Umbilical cord (tissue), 2 donors: Measurements from ENCODE around the gene OXTR. TPM values are rescaled to one million over a fixed set of nuclear protein-coding genes. Genes with fewer than 3 reads are reported as not detected.
A peak's percentile ranks its signal among the peaks of the same experiment; 100 is the strongest.
"Not testable (repeated sequence)": the region's sequence is repeated elsewhere in the genome, so short reads cannot be mapped to it uniquely, and the experiment has no call there.

Source experiments
- DNase-seq: peaks from one replicate; pipeline ENCODE4 v3.0.0-alpha.2; 2015; ENCODE audit warnings: low spot score
- total RNA-seq: library from RNA; depleted of rRNA; stranded (reverse); fragments of >200 nt; gene quantifications from one replicate; pipeline ENCODE4 v1.2.3, GENCODE V29; 2014; ENCODE audit warnings: low replicate concordance; ENCODE audit not compliant: insufficient read depth

OXTR gene
- total RNA-seq, 1 donor from 2014 or later, result 57.5 TPM

DNA sequence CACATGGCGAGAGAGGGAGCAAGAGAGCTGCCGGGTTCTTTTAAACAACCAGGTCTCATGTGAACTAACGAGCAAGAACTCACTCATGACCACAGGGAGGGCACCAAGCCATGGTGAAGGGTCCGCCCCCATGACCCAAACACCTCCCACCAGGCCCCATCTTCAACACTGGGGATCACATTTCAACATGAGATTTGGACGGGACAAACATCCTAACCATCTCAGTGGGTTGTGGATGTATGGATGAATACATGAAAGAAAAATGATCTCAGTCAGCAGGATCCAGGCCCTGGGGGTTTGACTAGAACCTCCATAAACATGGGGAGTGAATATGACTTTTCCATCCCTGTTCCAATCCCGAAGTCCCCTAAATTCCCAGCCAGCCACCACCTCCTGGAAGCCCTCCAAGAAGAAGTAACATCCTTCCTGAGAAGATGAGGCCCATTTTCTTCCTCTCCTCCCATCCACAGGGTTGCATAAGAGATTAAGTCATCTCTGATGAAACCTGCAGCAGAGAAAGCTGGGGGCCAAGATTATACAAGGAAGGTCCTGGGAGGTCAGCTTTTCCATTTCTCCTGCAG, 26.3 kb downstream of the OXTR start:
- DNase-seq, result no peak

- DNase-seq, result peak; percentile 46
These were observed 27.7 kb downstream of the OXTR start for GRCh38 chr3:8741581-8742261.

- DNase-seq, result no peak
These were observed 29.5 kb downstream of the OXTR start for GRCh38 chr3:8739757-8740504.

DNA sequence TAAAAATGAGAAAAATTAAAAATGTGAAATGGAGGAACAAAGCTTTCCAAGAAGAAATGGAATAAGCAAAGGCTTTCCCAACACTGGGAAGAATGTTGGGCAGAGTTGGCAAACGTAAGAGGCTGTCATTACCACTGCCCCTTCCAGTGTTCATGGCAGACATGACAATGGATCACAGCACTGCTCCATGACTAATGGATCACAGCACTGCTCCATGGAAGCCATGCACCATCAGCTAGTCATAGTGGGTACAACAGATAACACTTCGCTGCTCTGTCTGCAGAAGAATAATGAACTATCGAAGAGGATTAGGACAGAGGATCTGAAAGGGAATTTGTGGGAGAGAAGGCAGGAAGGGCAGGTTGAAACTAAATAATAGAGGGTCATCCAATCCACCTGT, 30.8 kb downstream of the OXTR start:
- no peak for DNase-seq

GRCh38 chr3:8737823-8738222, 31.6 kb downstream of the OXTR start:
- DNase-seq, result no peak

DNA sequence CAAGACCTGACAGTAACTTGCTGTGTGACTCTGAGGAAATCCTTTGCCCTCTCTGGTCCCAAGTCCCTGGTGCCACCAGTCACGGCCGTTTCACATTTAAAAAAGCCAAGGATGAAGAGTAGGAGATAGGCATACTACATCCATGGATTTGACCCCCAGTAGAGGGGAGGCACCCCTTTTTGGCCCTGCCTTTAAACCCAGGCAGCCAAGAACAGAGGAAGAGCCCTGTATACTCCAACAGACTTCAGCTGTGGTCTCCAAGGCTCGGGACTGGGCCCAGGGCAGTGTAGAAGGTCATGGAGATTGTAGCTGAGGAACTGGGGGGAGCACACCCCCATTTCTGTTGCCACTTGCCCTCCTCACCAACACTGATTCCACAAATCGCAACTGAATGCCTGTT, 32.1 kb downstream of the OXTR start:
- DNase-seq, result no peak

DNA sequence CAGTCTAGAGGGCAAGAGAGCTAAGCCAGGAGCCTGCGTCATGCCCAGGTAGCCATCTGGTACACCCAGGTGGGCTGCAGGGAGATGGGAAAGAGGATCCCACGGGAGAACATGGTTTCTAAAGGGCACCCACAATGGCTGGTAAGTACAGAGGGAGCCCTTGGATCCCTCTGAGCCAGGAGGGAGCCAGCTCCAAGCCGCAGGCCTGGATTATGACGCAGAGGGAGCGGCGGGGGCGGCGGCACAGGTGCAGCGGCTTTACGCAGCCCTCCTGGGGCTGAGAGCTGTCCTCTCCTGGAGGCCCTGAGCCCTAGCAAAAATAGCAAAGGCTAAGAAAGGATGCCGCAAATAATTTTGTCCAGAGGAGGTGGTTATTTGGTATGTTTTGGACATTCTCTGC, 33.0 kb downstream of the OXTR start:
- no peak for DNase-seq

DNA sequence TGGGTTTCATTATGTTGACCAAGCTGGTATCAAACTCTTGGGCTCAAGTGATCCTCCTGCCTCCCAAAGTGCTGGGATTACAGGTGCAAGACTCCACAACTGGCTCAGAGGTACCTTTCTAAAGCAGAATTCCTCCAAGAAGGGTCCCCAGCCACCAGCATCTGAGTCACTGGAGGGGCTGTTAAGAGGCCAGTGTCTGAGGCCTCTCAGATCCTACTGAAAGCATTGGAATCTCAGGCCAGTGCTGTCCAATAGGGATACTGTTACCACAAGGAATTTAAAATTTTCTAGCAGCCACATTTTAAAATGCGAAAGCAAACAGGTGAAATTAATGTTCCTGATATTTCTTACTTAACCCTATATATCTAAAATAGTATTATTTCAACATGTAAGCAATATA, 34.5 kb downstream of the OXTR start:
- DNase-seq, result no peak

GRCh38 chr3:8734137-8734878, 35.1 kb downstream of the OXTR start:
- no peak for DNase-seq

DNA sequence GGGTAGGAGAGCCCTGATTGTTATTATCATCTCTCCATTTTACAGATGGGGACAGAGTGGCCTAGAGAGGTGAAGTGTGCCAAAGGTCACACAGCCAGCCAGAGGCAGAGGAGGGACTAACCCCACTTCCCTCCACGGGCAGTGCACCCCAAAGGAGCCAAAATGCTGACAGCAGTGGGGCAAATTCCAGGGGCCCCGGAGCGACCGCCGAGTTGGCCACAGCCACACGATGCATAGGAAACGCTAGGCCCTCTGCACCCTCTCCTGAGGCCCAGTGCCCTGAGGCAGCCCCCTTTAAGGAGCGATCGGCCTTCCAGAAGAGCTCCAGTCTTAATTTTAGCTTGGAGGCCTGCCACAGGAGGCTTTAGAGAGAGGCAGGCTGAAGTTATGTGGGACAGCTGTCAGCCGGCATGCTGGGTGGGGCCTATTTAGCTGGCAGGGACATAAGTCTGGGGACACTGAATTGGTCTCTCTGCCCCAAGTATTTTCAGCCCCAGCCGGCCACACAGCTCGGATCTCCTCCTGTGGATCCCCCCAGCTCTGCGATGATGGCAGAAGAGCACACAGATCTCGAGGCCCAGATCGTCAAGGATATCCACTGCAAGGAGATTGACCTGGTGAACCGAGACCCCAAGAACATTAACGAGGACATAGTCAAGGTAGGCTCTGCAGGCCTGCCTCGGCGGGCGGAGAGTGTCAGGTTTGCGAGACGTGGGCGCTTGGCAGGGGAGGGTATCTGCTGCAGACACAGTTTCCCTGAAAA, 35.9 kb downstream of the OXTR start, which contains the start of gene CAV3:
Gene CAV3, plus strand, starts transcription at position 471 of the 763 bp plus-strand sequence. Its CDS starts 75 bp downstream, at position 546.
- peak; percentile 83 for DNase-seq

DNA sequence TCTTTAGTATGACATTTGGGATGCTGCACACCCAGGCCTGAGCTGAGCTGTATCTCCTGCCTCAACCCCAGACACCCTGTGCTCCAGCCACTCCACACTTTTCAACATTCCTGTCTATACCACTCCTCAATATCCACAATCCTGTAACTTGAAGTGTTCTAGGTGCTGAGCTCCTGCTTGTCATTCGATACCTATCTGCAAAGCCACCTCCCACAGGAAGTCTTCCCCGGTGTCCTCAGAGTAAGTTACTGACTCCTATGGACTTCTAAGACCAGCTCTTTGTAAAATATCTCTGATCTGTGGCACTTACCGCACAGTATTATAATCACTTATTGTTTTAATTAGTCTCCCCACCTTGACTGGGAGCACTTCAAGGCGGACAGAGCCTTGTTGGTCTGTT, 37.0 kb downstream of the OXTR start:
- no peak for DNase-seq

GRCh38 chr3:8730656-8731055, 38.8 kb downstream of the OXTR start:
- no peak for DNase-seq

GRCh38 chr3:8729479-8729878, 39.9 kb downstream of the OXTR start:
- no peak for DNase-seq

DNA sequence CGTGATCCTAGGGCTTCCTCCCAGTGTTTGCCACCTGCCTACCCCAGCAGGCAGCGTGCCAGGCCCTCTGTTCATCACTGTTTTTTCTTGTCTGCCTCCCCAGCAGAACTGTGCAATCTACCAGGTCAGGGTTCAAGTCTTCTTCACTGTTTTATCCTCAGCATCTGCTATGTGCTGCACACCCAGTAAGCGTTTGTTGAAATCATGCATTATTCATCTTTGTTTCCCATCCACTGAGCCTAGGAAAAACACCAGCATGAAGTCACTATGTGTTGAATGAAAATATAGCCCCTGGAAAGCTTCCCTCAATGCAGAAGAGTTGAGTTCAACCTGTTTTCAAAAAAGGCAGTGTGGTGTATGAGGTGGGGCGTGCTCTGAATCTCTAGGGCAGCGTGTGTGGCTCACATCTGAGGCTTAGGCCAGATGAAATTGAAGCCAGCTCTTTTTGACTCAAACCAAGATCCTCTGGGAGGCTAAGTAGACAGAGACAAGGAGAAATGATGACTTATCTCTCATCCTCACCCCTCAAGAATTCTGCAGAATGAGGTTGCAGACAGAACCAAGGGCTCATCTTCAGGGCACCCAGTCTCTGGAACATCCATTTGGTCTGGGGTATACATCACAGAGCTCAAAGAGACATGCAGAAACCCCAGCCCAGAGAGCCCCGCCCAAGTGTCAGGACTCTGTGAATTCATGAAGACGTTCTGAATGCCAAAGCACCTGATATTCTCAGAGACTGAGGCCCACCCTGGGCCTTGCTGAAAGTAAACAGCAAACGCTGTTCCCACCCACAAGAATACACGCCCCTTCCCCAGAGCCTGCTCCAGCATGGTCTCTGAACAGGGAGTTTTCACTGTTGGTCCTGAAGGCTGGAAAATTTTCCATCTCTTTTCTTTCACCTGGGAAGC, 41.6 kb downstream of the OXTR start:
- DNase-seq, result no peak

GRCh38 chr3:8724108-8724752, 45.2 kb downstream of the OXTR start:
- DNase-seq, result no peak

DNA sequence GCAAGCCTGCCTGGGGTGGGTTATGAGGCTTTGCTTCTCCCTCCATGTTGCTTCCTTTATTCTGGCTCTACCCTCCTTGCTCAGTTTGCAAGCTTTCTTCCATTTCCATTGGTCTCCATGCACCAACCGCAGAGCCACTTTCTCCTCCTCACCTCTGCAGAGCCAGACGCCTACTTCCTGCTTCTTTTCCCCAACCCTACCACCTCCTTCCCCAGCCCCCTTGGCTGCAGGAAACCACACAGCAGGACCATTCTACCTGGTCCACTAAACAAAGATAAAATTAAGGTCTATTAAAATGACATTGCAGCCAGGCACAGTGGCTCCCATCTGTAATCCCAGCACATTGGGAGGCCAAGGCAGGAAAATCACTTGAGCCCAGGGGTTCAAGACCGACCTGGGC, 45.8 kb downstream of the OXTR start:
- DNase-seq, result no peak

- DNase-seq, result no peak
These were observed 46.6 kb downstream of the OXTR start for GRCh38 chr3:8722808-8723207.

DNA sequence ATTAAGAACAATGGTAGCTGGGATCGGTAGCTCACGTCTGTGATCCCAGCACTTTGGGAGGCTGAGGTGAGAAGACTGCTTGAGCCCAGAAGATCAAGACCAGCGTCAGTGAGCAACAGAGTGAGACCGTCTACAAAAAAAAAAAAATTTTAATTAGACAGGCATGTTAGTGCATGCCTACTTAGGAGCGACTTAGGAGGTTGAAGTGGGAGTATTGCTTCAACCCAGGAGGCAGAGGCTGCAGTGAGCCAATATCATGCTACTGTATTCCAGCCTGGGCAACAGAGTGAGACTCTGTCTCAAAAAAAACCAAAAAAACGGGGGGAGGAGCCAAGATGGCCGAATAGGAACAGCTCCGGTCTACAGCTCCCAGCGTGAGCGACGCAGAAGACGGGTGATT, 53.7 kb downstream of the OXTR start:
- not testable (repeated sequence) for DNase-seq

GRCh38 chr3:8713901-8714759, 55.3 kb downstream of the OXTR start:
- DNase-seq, result no peak
